ENCODE data around the gene THRA.

THRA gene

DNA sequence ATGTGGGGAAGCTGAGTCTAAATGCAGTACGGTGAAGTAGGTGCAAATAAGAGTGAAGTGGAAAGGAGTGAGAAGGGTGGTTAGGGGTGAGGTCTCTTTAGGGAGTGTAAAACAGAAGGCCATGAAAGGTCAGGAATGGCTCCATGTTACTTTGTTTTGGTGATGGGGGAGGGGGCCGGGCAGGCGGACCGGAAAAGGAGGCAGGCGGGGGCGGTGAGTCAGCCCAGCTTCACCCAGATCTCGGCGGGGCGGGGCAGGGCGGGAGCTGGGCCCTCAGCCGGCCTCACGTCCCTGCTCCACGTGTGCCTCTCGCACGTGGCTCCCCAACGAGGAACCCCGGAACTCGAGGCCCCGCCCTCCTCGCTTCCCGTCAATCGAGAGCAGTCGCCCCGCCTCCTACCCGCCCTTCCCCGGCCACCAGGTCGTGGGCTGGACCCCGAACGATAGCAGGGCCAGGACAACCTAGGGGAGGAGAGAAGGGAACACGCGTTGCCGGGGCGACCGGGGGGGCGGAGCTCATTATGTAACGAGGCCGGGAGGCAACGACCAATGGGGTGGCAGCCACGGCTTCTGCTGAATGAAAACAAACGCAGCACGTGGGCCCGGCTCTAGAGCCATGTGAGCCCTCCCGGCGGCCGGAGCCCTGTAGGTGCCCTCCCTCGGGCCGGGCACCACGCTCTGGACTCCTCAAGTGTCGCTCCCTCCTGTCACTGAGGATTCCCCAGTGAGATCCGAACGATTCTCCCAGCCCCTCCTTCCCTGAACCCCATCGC, 36.3 kb downstream of the THRA start:
- H3K9me3 ChIP-seq, result no peaks in the 10 kb centered on the region
- H3K9ac ChIP-seq, result peak overlapping the region; percentile 85
- H3K36me3 ChIP-seq, result peaks cover 21% of the 10 kb centered on the region
- peak overlapping the region; percentile 99 for H3K27ac ChIP-seq
- no peak for TF ChIP-seq Cebpa-rat (IDR thresholded peaks at IDR 0.05)
- H3K4me1 ChIP-seq, result peaks cover 85% of the 10 kb centered on the region
- H3K4me3 ChIP-seq, result peak overlapping the region; percentile 77
- no peaks in the 10 kb centered on the region for H4K20me1 ChIP-seq
- no peaks in the 10 kb centered on the region for H3K27me3 ChIP-seq
- peak overlapping the region; percentile 99 for H3K4me2 ChIP-seq

DNA sequence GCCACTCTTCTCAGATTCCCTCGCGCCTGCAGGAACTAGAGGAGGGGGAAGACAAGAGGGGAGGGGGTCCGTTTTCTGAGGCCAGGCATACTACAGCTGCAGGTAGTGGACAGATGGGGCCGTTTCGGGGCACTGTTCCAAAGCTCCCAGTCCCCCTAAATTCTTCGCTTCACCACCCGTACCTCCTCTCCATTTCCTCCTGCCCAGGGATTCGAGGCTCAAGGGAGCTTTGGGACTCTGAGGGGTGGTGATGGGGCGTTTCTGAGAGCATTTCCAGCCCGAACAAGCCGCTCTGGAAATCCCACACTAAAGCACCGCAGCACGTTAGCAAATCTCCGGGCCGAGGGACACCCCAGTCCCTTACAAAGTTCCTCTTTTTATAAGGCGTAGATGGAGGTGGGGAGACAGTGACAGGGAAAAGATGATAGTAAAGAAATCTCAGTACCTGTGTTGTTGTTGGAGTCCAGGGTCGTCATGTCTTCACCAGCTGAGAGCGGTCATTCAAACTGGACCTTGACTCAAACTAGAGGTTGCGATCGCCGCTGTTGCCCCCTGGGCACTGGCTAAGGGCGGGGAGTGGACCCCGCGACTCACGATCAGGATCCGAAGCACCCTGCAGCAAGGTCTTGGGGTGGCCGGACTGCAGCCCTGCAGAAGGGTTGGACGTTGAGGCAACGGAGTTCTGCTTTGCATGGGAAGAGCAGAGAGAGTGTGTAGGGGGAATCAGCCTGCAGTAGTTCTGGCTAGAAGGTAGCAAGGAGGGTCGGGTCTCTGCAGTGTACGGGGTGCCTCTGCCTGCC, 37.1 kb downstream of the THRA start:
- H3K27ac ChIP-seq, result peak overlapping the region; percentile 99
- no peak for TF ChIP-seq Cebpa-rat (IDR thresholded peaks at IDR 0.05)
- H3K27me3 ChIP-seq, result no peaks in the 10 kb centered on the region
- peaks cover 13% of the 10 kb centered on the region for H3K36me3 ChIP-seq
- no peaks in the 10 kb centered on the region for H4K20me1 ChIP-seq
- peak overlapping the region; percentile 99 for H3K4me2 ChIP-seq
- peak overlapping the region; percentile 81 for H3K9ac ChIP-seq
- H3K4me3 ChIP-seq, result peak overlapping the region; percentile 77
- H3K4me1 ChIP-seq, result peaks cover 85% of the 10 kb centered on the region
- H3K9me3 ChIP-seq, result no peaks in the 10 kb centered on the region

DNA sequence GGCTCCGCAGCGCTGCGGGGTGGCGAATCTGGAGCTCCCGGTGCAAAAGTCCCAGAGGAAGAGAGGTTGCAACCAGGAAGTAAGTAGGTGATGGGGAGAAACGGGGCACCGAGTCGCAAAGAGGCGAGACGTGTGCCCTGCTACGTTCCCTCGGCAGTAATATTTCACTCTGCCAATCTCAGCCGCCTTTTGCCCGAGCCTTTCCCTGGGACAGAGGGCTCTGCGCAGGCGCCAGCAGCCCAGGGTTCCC, 37.6 kb downstream of the THRA start, which contains the start of gene NR1D1:
Gene NR1D1 (minus strand): TSS at position 171 of the 250 bp plus-strand sequence. CDS start 495 bp downstream, outside the sequence.
- Histone ChIP-seq H3K4me3 (peak within 1 kb of the TSS; percentile 77), H4K20me1 (no peaks in the 10 kb centered on the region), H3K27ac (peak within 1 kb of the TSS; percentile 99), H3K9ac (peak within 1 kb of the TSS; percentile 81), H3K9me3 (no peaks in the 10 kb centered on the region), H3K36me3 (peaks cover 10% of the 10 kb centered on the region), H3K4me2 (peak within 1 kb of the TSS; percentile 99), H3K4me1 (peaks cover 85% of the 10 kb centered on the region), H3K27me3 (no peaks in the 10 kb centered on the region)
- TF ChIP-seq Cebpa-rat (IDR thresholded peaks at IDR 0.05), result no peak

DNA sequence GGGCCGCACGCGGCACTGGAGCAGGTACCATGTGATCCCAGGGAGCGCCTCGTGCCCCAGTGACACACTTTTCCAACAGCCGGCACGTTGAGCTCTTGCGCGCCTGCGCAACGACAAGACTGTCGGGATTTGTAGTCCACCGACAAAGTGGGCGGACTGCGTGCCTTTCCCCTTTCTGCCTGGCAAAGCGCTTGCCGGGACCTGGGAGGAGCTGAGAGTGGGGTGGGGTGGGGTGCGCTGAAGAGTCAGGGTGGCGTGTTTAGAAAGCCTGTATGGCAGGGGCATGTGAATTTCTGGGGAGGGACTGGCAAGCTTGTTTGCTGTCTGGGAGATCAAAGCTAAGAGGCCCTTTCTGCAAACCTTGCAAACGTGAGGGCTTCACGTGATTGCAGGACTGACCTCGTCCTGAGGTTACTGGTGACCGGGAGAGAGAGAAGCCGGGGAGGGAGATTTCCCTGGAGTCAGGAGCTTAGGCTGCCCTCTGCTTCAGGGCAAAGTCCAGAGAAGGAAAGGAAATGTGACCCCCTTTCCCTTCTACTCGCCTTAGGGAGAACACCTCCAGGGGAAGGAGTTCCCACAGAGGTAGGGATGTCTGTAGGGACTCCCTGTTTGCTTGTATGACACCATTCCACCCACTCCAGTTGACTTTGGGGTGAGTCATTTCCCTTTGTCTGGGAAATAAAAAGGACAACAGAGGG, 38.1 kb downstream of the THRA start:
- no peaks in the 10 kb centered on the region for H3K9me3 ChIP-seq
- peak overlapping the region; percentile 81 for H3K9ac ChIP-seq
- H3K4me2 ChIP-seq, result peak overlapping the region; percentile 99
- peak overlapping the region; percentile 99 for H3K27ac ChIP-seq
- H3K36me3 ChIP-seq, result peaks cover 10% of the 10 kb centered on the region
- H3K4me3 ChIP-seq, result peak overlapping the region; percentile 77
- peaks cover 85% of the 10 kb centered on the region for H3K4me1 ChIP-seq
- TF ChIP-seq Cebpa-rat (IDR thresholded peaks at IDR 0.05), result no peak
- H4K20me1 ChIP-seq, result no peaks in the 10 kb centered on the region
- H3K27me3 ChIP-seq, result no peaks in the 10 kb centered on the region

DNA sequence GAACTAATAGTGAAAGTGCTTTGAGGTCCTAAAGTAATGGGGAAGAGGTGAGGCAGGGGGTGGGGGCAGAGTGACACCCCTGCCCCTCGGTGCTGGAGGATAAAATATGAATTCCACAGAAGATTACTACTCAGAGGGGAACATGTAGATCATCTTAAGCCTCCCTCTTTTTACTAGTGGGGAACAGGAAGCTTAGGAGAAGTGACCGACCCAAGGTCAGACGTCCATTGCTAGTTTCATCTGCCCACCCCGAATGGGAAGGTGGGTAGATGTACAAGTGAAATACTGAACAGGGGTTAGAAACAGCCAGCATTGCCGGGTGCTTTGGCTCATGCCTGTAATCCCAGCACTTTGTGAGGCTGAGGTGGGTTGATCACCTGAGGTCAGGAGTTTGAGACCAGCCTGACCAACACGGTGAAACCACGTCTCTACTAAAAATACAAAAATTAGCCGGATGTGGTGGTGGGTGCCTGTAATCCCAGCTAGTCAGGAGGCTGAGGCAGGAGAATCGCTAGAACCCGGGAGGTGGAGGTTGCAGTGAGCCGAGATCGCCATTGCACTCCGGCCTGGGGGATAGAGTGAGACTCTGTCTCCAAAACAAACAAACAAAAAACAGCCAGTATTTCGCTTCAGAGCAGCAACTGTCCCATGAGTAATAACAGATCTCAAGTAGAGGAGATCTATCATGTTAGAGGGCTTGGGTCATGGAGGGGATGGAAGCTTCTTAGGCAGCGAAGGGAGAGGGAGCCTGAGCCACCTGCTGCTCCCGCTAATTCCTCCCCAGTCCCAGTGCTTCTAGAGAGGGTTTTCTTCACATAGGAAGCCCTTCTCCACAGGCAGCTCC, 38.8 kb downstream of the THRA start:
- Histone ChIP-seq H3K27me3 (no peaks in the 10 kb centered on the region), H3K36me3 (peaks cover 9% of the 10 kb centered on the region), H3K4me3 (0 out of 2 replicates have a peak overlapping the region, but pooled peaks have one; percentile 77), H3K4me2 (peak overlapping the region; percentile 99), H3K9ac (peak overlapping the region; percentile 81; the same call in 1 of the 2 replicates), H3K9me3 (no peaks in the 10 kb centered on the region), H4K20me1 (no peaks in the 10 kb centered on the region), H3K4me1 (peaks cover 89% of the 10 kb centered on the region), H3K27ac (peak overlapping the region; percentile 30; the same call in 1 of the 2 replicates)
- no peak for TF ChIP-seq Cebpa-rat (IDR thresholded peaks at IDR 0.05)

DNA sequence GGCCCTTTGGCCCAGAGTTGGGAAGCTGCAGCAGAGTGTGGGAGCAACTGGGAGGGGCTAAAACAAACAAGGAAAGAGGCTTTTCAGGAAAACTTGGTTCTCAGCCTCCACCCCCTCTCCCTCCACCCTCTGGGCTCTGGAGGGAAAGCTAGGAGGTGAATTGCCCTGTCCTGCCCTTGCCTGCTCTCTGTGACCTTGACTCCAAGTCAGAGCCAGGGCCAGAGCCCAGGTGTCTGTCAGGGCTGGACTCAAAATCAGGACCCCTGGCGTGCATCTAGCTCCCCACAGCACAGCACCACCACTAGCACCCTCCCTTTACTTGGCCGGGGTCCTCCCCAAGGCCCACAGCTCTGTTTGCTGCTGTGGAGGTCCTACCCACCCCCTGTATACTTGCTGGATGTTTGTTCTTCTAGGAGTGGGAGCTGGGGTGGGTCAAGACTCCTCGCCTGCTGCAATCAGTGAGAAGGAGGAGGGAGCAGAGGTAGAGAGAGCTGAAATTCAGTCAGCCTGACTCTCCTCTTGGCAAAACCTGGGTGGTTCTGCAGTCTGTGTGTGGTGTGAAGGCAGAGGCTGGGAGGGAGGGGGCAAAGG, 40.4 kb downstream of the THRA start:
- Histone ChIP-seq H3K27me3 (no peaks in the 10 kb centered on the region), H3K4me3 (no peak overlapping the region), H4K20me1 (no peaks in the 10 kb centered on the region), H3K4me2 (peak overlapping the region; percentile 74), H3K27ac (peak overlapping the region; percentile 72), H3K9me3 (no peaks in the 10 kb centered on the region), H3K4me1 (peaks cover 89% of the 10 kb centered on the region), H3K9ac (peak overlapping the region; percentile 67), H3K36me3 (no peaks in the 10 kb centered on the region)
- no peak for TF ChIP-seq Cebpa-rat (IDR thresholded peaks at IDR 0.05)

DNA sequence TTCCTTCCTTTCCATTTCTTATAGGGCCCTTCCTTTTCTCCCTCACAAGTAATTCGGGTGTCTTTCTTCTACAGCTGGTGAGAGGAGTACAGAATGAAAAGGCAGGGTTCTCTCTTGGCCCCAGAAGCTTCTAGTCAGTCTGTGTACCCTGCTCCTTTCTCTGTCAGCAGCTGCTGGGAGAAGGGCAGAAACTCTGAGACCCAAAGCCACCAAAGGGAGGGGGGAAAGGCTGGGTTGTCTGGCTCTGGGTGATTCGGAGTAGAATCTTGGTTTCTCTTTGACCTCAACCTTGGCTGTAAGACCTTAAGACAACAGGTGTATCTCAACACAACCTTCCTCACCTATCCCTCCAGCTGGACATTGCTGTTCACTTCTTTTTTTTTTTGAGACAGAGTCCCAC, 40.9 kb downstream of the THRA start:
- Histone ChIP-seq H3K27me3 (no peaks in the 10 kb centered on the region), H3K4me1 (peaks cover 89% of the 10 kb centered on the region), H3K4me2 (peak overlapping the region; percentile 74), H3K27ac (peak overlapping the region; percentile 72), H3K9me3 (no peaks in the 10 kb centered on the region), H4K20me1 (no peaks in the 10 kb centered on the region), H3K4me3 (no peak overlapping the region), H3K9ac (peak overlapping the region; percentile 67), H3K36me3 (no peaks in the 10 kb centered on the region)
- no peak for TF ChIP-seq Cebpa-rat (IDR thresholded peaks at IDR 0.05)

DNA sequence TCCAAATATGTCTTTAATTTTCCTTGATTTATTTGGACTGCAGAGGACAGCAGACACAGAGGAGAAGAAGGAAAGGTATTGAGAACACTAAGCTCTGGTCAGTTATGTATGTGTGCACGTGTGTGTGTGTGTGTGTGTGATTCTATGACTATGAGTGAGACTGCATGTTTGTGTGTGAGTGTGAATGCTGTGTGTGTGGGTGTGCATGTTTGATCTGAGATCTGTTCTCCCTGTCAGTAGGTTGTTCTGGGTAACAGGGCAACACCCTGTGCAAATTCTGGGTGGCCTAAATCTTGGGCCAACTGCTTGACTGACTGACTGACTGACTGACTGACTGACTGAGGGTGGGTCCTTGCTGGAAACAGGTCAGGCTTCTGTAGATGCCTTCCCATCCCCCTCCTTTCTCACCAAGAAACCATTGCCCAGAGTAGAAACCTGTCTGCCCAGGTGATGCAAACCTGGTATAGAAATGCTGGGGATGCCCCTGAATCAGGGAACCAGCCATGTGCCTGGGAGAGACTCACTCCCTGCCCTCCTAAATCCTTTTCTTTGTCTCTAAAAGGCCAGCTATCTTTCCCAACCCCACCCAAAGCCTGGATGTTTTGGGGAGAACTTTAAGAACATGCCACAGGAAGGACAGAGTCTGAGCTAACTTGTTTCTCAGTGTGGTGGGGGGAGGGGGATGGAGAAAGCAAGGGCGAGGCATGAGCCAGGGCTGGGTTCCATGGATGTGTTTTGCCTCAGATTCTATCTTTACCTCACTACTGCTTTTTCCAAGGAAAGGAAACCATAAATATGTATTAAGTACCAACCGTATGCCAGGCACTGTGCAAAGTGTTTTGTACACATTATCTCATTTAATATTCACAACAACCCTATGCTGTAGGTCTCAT, 42.1 kb downstream of the THRA start:
- TF ChIP-seq Cebpa-rat (IDR thresholded peaks at IDR 0.05), result no peak
- Histone ChIP-seq H3K9ac (no peak overlapping the region), H4K20me1 (no peaks in the 10 kb centered on the region), H3K27ac (no peak overlapping the region), H3K4me2 (peak overlapping the region; percentile 78), H3K9me3 (no peaks in the 10 kb centered on the region), H3K36me3 (no peaks in the 10 kb centered on the region), H3K27me3 (no peaks in the 10 kb centered on the region), H3K4me3 (no peak overlapping the region), H3K4me1 (peaks cover 93% of the 10 kb centered on the region)

Data from BLaER1 (cell line).